DMS53 treated with DMSO at 0.1 percent for 48 hours (cell line): ENCODE results near the gene VSTM4.

Experiments used
- DNase-seq: peaks from one replicate; lab custom pipeline; 2025; ENCODE audit not compliant: unreplicated experiment; lab: John Stamatoyannopoulos, UW

VSTM4 gene

DNA sequence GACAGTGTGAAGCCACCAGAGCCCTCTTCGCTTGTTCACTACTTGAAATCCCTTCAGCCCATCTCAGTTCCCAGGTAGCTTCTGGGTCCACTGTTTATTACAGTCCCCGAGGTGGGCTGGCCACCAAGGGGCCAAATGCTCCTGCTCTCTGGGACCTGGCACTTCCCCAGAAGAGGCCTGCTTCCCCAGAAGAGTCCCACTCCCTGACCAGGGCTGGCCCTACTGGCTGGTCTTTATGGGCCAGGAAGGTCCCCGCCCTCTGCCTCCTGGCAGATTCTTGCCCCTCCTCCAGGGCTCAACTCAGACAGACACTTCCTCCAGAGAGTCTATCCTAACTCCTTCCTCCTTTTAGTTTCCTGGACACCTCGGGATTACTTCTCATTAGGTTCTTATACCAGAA is 105.0 kb downstream of the VSTM4 start:
- no peak for DNase-seq

GRCh38 chr10:49009199-49009979 is 105.9 kb downstream of the VSTM4 start:
- no peak for DNase-seq

- DNase-seq = no peak
Observed at GRCh38 chr10:49008505-49009198, 106.7 kb downstream of the VSTM4 start.

- DNase-seq = no peak
Observed at GRCh38 chr10:49008091-49008490, 107.2 kb downstream of the VSTM4 start.

DNA sequence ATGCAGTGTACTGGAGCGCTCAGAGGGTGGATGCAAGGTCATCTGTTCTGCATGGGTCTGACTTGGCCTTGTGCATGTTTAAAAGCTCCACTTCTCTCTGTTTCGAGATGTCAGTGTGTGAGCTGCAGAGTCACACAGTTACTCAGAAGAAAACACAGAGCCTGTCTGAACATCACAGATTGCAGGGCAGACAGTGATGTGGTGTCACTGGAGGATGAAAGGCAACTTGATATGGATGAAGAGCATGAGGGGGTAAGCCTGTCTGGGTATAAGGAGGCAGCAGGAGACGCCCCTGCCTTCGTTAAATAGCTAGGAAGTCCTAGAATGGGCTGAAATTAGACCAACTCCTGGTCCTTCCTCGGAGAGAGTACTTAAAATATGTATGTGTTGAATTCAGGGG is 108.2 kb downstream of the VSTM4 start:
- no peak for DNase-seq

DNA sequence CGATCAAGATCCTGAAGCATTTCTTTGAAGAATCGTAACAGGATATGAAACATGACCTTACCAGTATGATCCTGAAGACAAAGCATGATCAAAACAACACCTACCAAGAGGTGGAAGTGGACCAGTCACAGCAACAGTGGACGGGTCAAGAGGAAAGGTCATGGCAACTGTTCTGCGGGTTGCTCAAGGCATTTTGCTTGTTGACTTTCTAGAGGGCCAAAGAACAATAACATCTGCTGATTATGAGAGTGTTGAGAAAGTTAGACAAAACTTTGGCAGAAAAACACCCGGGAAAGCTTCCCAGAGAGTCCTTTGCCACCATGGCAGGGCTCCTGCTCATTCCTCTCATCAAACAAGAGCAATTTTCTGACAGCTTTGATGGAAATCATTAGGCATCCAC is 110.1 kb downstream of the VSTM4 start:
- no peak for DNase-seq

DNA sequence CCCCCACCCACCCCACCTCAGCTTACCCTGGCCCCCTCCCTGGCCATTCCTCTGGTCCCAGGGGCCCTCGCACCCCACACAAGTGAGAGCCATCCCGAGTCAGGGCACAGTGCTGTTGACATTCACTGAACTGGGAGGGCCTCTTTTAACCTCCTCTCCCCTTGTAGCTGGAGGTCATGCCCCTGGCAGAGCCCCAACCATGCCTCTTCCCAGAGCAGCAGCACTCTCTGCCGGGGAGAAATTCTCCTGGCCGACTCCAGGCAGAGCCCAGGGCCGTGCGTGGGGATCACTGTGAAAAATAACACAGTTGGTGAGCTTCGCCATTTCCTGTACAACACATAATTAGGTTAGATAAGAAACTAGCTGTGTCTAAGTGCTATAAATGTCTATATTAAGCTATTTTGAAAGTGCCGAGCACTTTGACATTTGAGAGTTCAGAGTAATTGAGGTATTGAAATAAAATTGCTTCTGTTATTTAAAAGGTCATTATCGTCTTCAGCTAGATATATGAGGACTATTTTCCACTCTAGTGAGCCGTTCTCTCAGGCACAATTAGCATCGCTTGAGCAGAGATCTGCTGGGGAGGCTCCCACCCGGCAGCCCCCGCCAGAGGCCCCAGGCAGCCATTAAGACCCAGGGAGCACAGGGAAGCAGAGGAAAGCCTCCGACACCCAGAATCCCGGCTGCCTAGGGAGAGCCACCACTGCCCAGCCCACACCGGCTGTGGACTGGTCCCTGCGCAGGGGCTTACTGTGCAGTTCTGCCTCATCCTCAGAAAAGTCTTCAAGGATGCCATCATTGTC is 113.3 kb downstream of the VSTM4 start:
- no peak for DNase-seq

DNA sequence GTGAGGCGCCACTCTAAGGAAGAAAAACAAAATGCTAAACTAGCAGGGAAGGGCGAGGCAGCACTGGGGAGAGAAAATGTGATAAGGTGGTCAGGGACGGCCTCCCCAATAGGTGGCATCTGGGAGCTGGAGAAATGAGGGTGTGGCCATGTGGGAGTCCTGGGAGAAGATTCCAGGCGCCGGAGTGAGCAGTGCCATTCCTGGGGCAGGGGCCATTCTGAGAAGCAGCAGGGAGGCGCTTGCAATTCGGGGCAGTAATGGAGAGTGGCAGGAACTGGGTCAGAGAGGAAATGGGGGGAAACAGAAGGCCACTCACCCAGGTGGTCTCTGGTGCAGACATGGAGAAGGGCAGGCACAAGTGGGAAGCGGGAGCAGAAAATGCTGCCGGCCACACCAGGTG is 113.9 kb downstream of the VSTM4 start:
- DNase-seq = no peak

GRCh38 chr10:49000437-49001398 is 114.6 kb downstream of the VSTM4 start:
- no peak for DNase-seq

DNA sequence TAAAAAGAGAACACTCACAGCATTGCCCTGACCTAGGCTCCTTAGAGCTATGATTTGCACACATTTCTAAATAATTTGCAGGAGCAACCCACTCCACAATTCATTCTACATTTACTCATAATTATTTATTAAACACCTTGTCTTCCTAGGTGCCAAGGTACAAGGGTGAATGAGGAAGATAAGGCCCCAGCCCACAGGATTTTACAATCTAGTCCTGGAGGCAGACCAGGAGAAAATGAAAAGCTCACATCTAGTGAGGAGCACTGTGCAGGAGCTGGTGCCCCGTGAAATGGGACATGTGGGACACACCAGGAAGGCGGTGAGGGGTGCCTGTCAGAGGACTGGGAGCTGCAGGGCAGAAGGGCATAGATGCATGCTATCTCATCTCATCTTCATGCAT is 116.0 kb downstream of the VSTM4 start:
- DNase-seq = no peak

- DNase-seq = no peak
Observed at GRCh38 chr10:48996329-48996728, 119.0 kb downstream of the VSTM4 start.

GRCh38 chr10:48993627-48994026 is 121.7 kb downstream of the VSTM4 start:
- DNase-seq = no peak

DNA sequence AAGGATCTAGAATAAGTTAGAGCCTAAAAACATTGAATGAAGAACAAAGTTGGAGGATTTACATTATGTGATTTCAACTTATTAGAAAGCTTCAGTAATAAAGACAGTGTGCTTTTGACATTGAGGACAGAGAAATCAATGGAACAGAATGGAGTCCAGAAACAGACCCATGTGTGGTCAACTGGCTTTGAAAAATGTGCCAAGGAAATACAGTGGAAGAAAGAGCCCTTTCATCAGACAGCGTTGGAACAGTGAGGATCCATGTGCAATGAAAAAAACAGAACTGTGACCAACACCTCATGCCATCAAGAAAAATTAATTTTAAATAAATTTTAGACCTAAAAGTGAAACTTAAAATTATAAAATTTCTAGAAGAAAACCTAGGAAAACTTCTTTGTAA is 125.1 kb downstream of the VSTM4 start:
- DNase-seq = no peak

DNA sequence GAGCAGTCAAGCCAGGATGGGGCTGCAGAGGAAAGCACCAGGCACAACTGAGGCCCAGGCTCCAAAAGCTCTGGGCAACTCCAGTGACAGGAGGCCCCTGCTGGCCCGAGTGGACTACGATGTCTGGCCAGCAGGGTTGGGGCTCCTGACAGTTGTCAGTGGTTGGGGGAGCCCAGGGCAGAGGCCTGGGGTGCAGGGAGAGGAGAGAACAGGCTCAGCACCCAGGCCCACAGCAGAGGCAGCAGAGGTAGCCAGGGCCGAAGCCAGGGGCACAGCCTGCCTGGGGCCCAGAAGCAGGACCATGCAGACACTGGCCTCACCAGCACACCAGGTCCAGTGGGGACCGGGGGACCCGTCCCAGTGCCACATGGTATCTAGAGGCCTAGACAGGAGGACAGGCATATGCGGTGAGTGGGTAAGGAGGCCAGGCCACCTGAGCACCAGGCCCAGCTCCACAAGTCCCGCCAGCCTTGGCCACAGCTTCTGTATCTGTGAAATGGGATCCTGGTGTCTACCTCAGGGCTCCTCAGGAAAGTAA is 129.6 kb downstream of the VSTM4 start:
- DNase-seq = no peak

GRCh38 chr10:48983648-48984351 is 131.5 kb downstream of the VSTM4 start:
- no peak for DNase-seq

- DNase-seq = no peak
Observed at GRCh38 chr10:48982584-48982983, 132.7 kb downstream of the VSTM4 start.

GRCh38 chr10:48981310-48981907 is 133.9 kb downstream of the VSTM4 start:
- peak; percentile 66 for DNase-seq

- DNase-seq = no peak
Observed at GRCh38 chr10:48978318-48978717, 137.0 kb downstream of the VSTM4 start.

- no peak for DNase-seq
Observed at GRCh38 chr10:48976196-48976595, 139.1 kb downstream of the VSTM4 start.
